ENCODE data around the gene P2RY11.

Gene P2RY11

DNA sequence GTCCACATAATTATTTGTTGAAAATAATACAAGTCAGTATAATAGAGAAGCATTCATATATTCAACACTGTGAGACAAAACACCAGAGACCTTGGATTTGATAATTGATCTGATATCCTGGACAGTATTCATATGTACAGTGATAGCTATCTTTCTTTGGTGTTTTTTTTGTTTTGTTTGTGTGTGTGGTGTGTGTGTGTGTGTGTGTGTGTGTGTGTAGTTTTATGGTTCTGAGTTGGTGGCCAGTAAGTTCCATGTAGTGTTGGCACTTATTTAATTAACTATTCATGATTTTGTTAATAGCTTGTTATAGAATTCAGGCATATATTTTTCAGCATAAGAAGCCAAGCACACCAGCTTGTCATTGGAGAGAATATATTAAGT is 7.4 kb upstream of the P2RY11 start:
- no peak for TF ChIP-seq CTCF (IDR thresholded peaks at IDR 0.05; ENCODE audit: borderline replicate concordance, insufficient read depth, low read depth, low read length)
- H3K4me3 ChIP-seq (ENCODE audit: low read depth, low read length), result no peak overlapping the region

- no peak for TF ChIP-seq CTCF (IDR thresholded peaks at IDR 0.05; ENCODE audit: borderline replicate concordance, insufficient read depth, low read depth, low read length)
- H3K4me3 ChIP-seq (ENCODE audit: low read depth, low read length), result peak overlapping the region; percentile 5
These were observed 6.6 kb upstream of the P2RY11 start for GRCh38 chr19:10104665-10105508.

- peak overlapping the region; percentile 97 for H3K4me3 ChIP-seq (ENCODE audit: low read depth, low read length)
- no peak for TF ChIP-seq CTCF (IDR thresholded peaks at IDR 0.05; ENCODE audit: borderline replicate concordance, insufficient read depth, low read depth, low read length)
These were observed 5.9 kb upstream of the P2RY11 start for GRCh38 chr19:10105509-10106099.

GRCh38 chr19:10106100-10106936 is 5.2 kb upstream of the P2RY11 start, which contains the start of gene PPAN:
Gene PPAN (plus strand): TSS chr19:10106362. CDS start chr19:10106395, 33 bp downstream.
- TF ChIP-seq CTCF (IDR thresholded peaks at IDR 0.05; ENCODE audit: borderline replicate concordance, insufficient read depth, low read depth, low read length), result no peak
- H3K4me3 ChIP-seq (ENCODE audit: low read depth, low read length), result peak within 1 kb of the TSS; percentile 97

DNA sequence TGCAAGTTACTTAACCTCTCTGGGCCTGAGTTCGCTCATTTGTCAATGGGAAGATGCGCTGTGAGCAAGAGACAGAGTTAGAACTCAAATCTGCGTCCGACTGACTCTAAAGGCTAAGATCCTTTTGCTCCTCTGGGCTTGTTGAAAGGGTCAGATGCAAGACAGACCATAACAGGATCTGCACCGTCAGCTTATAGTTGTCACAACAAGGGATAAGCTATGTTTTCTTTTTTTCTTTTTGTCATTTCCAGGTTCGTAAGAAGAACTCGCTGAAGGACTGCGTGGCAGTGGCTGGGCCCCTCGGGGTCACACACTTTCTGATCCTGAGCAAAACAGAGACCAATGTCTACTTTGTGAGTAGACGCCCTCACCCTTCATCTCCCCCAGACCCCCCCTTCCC is 4.2 kb upstream of the P2RY11 start:
- H3K4me3 ChIP-seq (ENCODE audit: low read depth, low read length), result peak overlapping the region; percentile 97

DNA sequence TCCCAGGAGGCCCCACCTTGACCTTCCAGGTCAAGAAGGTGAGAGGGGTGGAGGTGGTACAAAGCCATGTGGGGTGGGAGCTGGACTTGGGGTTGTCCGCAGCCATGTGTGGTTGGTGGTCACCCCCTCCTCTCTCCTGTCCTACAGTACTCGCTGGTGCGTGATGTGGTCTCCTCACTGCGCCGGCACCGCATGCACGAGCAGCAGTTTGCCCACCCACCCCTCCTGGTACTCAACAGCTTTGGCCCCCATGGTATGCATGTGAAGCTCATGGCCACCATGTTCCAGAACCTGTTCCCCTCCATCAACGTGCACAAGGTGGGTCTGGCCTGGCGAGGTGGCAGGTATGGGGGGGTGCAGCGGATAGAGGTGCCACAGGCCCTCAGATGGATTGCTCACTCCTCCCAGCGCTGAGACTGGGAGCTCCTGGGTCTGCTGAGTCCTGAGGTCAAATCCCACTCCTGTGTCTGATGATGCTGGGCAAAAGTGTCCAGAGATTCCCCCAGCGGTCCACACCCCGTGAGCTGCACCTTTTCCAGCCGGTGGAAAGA is 3.6 kb upstream of the P2RY11 start:
- no peak for TF ChIP-seq CTCF (IDR thresholded peaks at IDR 0.05; ENCODE audit: borderline replicate concordance, insufficient read depth, low read depth, low read length)
- peak overlapping the region; percentile 97 for H3K4me3 ChIP-seq (ENCODE audit: low read depth, low read length)

More for the DNA sequence above, 4.2 kb upstream of the P2RY11 start:
- no peak for TF ChIP-seq CTCF (IDR thresholded peaks at IDR 0.05; ENCODE audit: borderline replicate concordance, insufficient read depth, low read depth, low read length)
